RWPE1 (cell line): ENCODE data around the gene IGSF9B.

Experiments
- CTCF ChIA-PET: fragments of 350-600 bp; sonication (Branson Sonifier 250); formaldehyde crosslinking; extraction: SDS; loops from one replicate; lab custom pipeline; 2021; lab: Yijun Ruan, JAX
- POLR2A ChIA-PET: fragments of 400-600 bp; formaldehyde crosslinking; extraction: SDS; loops from one replicate; lab custom pipeline; 2020; ENCODE audit warnings: antibody characterized with exemption; ENCODE audit not compliant: low non-redundant PET; lab: Yijun Ruan, JAX
- DNase-seq: peaks from one replicate; pipeline ENCODE4 v3.0.0; 2012; ENCODE audit warnings: low spot score
- H3K27ac ChIP-seq: fragments of 450-650 bp; 2 replicates; pipeline ENCODE4 v1.5.1; 2017
- TF ChIP-seq, protein P1 (sequence below): fragments of 450-650 bp; conservative IDR thresholded peaks from 2 replicates; pipeline ENCODE4 v1.5.1; 2017; ENCODE audit warnings: low read depth, mild to moderate bottlenecking

IGSF9B gene

DNA sequence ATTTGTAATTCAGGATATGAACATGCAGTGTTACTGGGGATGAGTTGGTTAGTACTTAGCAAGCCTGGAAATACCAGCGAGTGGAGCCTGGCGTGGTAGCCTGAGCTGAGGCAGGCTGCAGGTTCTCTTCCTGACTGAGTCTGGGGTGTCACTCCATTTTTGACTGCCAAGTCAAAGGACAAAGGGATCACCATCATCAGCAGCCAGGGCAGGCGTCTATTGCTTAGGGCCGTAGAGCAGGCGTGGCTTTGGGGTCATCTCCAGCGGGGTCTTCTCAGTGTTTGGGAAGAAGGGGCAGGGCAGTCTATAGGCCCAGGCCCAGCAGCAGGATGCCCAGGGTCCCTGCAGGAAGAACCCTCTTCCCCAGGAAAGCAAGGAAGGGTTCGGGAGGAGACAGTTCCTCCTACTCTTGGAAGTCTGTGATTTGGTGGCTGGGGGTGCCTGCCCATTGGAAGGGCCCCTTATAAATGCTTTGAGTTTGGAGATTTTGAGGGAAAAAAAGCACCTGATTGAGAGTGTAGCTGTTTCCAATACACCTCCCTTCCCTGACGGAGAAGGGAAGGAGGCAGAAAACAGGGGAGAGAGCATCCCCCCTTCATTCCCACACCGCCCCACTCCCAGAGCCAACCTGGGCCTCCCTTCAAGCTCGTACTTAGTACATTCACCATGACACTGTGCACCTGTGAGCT lies 60.0 kb downstream of the IGSF9B start:
- CTCF ChIA-PET, result no interaction called here

GRCh38 chr11:133896028-133896427 lies 60.7 kb downstream of the IGSF9B start:
- ChIA-PET CTCF (no interaction called here), POLR2A (no interaction called here)
- no peak for DNase-seq
- TF ChIP-seq, protein P1, sequence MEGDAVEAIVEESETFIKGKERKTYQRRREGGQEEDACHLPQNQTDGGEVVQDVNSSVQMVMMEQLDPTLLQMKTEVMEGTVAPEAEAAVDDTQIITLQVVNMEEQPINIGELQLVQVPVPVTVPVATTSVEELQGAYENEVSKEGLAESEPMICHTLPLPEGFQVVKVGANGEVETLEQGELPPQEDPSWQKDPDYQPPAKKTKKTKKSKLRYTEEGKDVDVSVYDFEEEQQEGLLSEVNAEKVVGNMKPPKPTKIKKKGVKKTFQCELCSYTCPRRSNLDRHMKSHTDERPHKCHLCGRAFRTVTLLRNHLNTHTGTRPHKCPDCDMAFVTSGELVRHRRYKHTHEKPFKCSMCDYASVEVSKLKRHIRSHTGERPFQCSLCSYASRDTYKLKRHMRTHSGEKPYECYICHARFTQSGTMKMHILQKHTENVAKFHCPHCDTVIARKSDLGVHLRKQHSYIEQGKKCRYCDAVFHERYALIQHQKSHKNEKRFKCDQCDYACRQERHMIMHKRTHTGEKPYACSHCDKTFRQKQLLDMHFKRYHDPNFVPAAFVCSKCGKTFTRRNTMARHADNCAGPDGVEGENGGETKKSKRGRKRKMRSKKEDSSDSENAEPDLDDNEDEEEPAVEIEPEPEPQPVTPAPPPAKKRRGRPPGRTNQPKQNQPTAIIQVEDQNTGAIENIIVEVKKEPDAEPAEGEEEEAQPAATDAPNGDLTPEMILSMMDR, result no peak
- no peak overlapping the region for H3K27ac ChIP-seq

More for the DNA sequence above, 60.0 kb downstream of the IGSF9B start:
- POLR2A ChIA-PET, result no interaction called here
- no peak overlapping the region for H3K27ac ChIP-seq
- no peak for DNase-seq
- TF ChIP-seq, protein P1, result no peak

DNA sequence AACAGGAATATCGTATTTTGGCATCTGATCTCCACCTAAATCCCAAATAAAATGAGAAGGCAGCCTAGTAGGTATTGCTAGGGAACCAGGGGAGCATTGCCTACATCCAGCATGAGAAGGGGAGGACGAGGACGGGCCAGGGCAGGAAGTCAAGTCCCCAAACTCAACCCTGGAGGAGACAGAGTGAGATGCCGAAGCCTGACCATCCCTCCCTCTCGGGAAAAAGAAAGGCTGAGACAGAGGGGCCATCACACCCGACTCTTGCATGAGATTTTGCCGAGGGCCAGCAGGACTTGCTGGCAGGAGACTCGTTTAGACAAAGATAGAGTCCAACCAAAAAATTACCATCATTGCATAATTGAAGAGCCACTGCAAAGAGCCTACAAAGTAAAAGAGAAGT lies 61.2 kb downstream of the IGSF9B start:
- ChIA-PET POLR2A (no interaction called here), CTCF (no interaction called here)
- TF ChIP-seq, protein P1, result no peak
- DNase-seq, result no peak
- H3K27ac ChIP-seq, result no peak overlapping the region

DNA sequence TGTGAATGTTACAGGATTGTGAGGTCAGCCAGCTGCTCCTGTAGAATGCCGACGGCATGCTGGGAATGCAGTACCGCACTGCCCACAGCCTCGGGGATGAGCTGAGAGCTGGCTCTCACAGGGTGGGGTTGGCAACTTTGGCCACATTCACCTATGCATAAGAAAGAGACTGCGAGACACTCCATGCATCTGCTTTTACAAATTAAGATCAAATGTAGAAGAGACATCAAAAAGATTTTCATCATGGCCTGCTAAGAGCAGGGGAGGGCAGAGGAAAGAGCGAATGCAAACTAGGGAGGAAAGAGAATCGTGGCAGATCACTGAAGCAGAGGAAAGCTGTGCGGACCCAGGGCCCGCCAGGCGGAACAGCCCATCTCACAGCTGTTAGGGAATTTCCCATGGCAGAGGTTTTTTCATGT lies 61.7 kb downstream of the IGSF9B start:
- DNase-seq, result no peak
- TF ChIP-seq, protein P1, result no peak
- CTCF ChIA-PET, result no interaction called here
- no peak overlapping the region for H3K27ac ChIP-seq
- POLR2A ChIA-PET, result no interaction called here

DNA sequence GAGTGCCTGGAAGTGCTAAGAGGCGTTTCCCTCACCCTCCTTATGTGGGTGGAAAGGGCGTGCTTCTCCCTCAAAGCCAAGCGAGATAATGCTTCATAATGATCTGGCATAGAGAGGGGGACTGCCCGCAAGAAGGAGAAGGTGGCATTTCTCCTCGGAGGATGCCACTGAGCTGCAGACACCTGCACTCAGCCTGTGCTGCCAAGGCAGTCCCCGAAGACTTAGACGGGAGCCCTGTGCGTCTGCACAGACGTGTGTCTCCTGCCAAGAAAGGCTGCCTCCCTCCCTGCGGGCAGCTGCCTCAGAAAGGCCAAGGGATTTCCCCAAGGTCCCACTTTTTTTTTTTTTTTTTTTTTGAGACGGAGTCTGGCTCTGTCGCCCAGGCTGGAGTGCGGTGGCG lies 63.4 kb downstream of the IGSF9B start:
- ChIA-PET POLR2A (no interaction called here), CTCF (interaction anchor here (0.6 kb wide), 1 partner anchor 692 kb away, joined by 5 read pairs; no protein-coding TSS in a partner anchor)
- H3K27ac ChIP-seq, result no peak overlapping the region
- DNase-seq, result no peak
- TF ChIP-seq, protein P1, result no peak

DNA sequence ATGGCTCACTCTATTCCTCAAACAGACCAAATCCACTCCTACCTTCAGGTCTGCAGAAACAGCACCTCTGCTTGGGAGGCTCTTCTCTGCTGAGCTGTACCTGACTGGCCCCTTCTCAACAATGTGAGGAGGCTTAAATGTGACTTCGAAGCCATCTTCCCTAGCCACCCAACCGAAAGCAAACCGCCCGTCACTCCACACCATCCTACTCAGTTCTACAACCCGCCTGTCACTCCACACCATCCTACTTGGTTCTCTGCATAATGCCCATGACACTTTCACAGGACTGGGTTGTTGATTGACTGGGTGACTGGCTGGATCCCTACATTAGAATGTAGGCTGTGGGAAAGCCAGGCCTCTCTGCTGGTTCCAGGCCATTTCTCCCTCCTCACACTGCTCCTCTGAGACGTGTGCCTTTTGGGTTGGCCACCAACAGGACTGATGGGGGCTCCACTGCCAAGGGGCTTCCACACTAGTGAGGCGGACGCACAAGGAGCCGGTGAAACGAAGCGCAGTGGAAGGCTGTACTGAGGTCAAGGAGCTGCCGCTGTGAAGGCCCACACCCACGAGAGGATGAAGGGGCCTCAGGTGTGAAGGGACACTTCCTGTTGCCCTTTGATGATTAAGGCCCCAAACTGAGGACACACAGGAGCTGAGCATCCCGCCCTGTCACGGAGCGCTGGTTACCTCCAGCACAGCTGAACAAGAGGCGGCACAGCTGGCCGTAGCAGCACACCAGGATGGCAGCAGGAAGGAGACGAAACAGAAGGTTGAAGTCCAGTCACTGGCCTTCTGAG lies 64.0 kb downstream of the IGSF9B start:
- no peak for DNase-seq
- TF ChIP-seq, protein P1, result no peak
- ChIA-PET POLR2A (no interaction called here), CTCF (interaction anchor here (0.6 kb wide), 1 partner anchor 692 kb away, joined by 5 read pairs; no protein-coding TSS in a partner anchor)
- no peak overlapping the region for H3K27ac ChIP-seq
